ENCODE measurements around the gene PPIH. TPM values are rescaled to one million over a fixed set of nuclear protein-coding genes. Genes with fewer than 3 reads are reported as not detected.

PPIH gene
- total RNA-seq, 1 donor from 2014 or later = 42.6 TPM

Other genes with a start within 250 kb of the PPIH start
- gene ZMYND12, start 202.4 kb upstream of the PPIH start, total RNA-seq = 0.56 TPM
- gene PPCS, start 201.9 kb upstream of the PPIH start, total RNA-seq = 58.9 TPM
- 0.56 TPM for gene CCDC30, start 195.1 kb upstream of the PPIH start, total RNA-seq
- gene YBX1, start 24.0 kb downstream of the PPIH start, total RNA-seq = 404 TPM
- not detected for gene CLDN19, start 81.8 kb downstream of the PPIH start, total RNA-seq
- 7.1 TPM for gene P3H1, start 108.6 kb downstream of the PPIH start, total RNA-seq
- gene C1orf50, start 108.8 kb downstream of the PPIH start, total RNA-seq = 6.1 TPM
- 0.08 TPM for gene TMEM269, start 126.6 kb downstream of the PPIH start, total RNA-seq
- 10.6 TPM for gene ERMAP, start 158.7 kb downstream of the PPIH start, total RNA-seq
- gene SVBP, start 159.0 kb downstream of the PPIH start, total RNA-seq = 14.3 TPM
- gene ZNF691, start 188.2 kb downstream of the PPIH start, total RNA-seq = 3.9 TPM